Brain microvascular endothelial cell (primary cell): ENCODE measurements around the gene TOMM40L.

Experiments used
- DNase-seq: peaks from one replicate; pipeline ENCODE4 v3.0.0-alpha.2; 2020
- H3K27ac ChIP-seq: fragments of 250-450 bp; sonication (Bioruptor Pico); 2 replicates; pipeline ENCODE4 v1.5.1; 2020; ENCODE audit warnings: mild to moderate bottlenecking, moderate library complexity
- H3K27me3 ChIP-seq: fragments of 250-450 bp; sonication (Bioruptor Pico); replicated peaks from 2 replicates; pipeline ENCODE4 v1.5.1; 2020; ENCODE audit warnings: mild to moderate bottlenecking
- H3K36me3 ChIP-seq: fragments of 250-450 bp; sonication (Bioruptor Pico); replicated peaks from 2 replicates; pipeline ENCODE4 v1.5.1; 2020; ENCODE audit warnings: mild to moderate bottlenecking
- H3K4me3 ChIP-seq: 2 replicates; pipeline ENCODE4 v1.5.1; 2011; ENCODE audit warnings: low read depth, mild to moderate bottlenecking, control low read depth, low read length, moderate library complexity
- in situ Hi-C: cut with HindIII; loops from 2 replicates; pipeline ENCODE4 v1.10.0; 2017; ENCODE audit warnings: low sequenced_read_pairs, low pct_ligation_motif_present
- TF ChIP-seq, protein P1 (sequence below): IDR thresholded peaks from 2 replicates; pipeline ENCODE4 v1.5.1; 2011; ENCODE audit warnings: low read depth, mild to moderate bottlenecking, moderate library complexity, low read length, control low read depth, inconsistent platforms; ENCODE audit errors: missing control alignments

TOMM40L gene

DNA sequence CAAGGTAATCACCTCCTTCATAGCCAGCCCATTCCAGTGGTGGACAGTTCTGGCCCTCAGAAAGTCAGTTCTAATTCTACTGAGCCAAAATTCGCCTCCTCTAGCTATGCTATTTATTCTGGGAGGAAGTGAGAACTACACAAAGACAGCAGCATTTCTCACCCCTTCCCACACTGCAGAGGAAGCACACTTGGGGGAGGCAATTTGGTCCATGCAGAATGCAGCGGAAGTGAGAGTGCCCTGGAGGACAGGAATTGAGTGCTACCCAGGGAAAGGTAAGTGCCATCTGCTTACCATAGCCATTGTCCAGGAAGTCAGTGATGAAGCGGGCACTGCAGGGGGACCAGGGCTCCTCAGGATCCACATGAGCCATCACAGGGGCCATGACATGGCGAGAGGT is 30.7 kb upstream of the TOMM40L start:
- DNase-seq: no peak
- H3K27me3 ChIP-seq: no peaks in the 10 kb centered on the region
- H3K4me3 ChIP-seq: no peak overlapping the region
- H3K27ac ChIP-seq: no peak overlapping the region
- in situ Hi-C loops: no loop called here
- TF ChIP-seq, protein P1, sequence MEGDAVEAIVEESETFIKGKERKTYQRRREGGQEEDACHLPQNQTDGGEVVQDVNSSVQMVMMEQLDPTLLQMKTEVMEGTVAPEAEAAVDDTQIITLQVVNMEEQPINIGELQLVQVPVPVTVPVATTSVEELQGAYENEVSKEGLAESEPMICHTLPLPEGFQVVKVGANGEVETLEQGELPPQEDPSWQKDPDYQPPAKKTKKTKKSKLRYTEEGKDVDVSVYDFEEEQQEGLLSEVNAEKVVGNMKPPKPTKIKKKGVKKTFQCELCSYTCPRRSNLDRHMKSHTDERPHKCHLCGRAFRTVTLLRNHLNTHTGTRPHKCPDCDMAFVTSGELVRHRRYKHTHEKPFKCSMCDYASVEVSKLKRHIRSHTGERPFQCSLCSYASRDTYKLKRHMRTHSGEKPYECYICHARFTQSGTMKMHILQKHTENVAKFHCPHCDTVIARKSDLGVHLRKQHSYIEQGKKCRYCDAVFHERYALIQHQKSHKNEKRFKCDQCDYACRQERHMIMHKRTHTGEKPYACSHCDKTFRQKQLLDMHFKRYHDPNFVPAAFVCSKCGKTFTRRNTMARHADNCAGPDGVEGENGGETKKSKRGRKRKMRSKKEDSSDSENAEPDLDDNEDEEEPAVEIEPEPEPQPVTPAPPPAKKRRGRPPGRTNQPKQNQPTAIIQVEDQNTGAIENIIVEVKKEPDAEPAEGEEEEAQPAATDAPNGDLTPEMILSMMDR: no peak
- no peaks in the 10 kb centered on the region for H3K36me3 ChIP-seq

DNA sequence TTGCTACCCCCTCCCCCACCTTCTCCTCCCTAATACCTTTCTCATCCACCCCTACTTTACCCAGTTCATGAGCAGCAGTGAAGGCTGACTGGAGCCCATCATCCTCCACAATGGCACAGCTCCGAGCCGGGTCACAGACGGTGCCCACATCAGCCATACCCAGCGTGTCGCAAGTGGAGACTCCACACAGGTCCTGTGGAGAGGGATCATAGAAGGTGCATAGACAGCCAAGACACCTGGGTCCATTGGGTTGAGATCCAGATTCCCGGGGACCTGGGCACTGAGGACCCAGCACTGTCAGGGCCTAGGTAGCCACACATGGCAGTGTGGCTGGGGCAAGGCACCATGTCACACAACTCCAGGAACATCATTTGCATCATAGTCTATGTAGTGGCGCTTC is 29.7 kb upstream of the TOMM40L start:
- no peaks in the 10 kb centered on the region for H3K27me3 ChIP-seq
- in situ Hi-C loops: no loop called here
- no peak for DNase-seq
- peak overlapping the region; percentile 12 for H3K4me3 ChIP-seq
- no peak overlapping the region for H3K27ac ChIP-seq
- H3K36me3 ChIP-seq: no peaks in the 10 kb centered on the region
- TF ChIP-seq, protein P1: no peak

GRCh38 chr1:161196521-161197451 is 29.1 kb upstream of the TOMM40L start:
- Histone ChIP-seq H3K27ac (peak overlapping the region; percentile 69), H3K4me3 (peak overlapping the region; percentile 55), H3K36me3 (no peaks in the 10 kb centered on the region), H3K27me3 (no peaks in the 10 kb centered on the region)
- TF ChIP-seq, protein P1: no peak
- in situ Hi-C loops: no loop called here
- DNase-seq: peak; percentile 53

DNA sequence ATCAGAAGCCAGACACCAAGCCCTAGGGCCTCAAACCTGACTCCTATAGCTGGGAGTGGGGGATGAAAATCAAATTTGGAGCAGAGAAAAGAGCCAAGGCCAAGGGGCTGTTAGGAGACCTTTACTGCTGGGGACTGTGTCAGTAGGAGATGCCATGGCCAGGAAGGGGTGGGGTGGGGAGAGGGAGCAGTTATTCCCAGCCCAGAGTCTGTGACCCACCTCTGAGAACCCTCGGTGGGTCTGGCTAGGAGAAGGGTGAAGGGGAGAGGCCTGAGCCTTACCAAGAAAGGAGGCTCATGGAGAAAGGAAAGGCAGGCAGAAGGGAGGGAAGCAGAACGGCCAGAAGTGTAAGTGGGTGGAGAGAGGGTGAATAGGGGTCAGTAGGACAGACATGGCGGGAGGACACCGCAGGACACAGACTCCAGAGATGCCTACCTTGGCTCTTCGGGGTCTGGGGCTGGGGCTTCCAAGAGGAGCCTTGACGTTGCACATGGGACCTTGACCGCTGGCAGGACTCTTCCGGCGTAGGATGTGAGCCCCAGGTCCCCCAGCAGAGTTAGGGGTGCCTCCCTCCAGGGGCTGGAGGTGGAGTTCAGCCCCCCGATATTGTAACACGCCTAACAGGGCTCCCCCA is 28.2 kb upstream of the TOMM40L start:
- in situ Hi-C loops: no loop called here
- no peak for DNase-seq
- Histone ChIP-seq H3K36me3 (no peaks in the 10 kb centered on the region), H3K27ac (peak overlapping the region; percentile 69), H3K4me3 (peak overlapping the region; percentile 55), H3K27me3 (no peaks in the 10 kb centered on the region)
- TF ChIP-seq, protein P1: no peak

DNA sequence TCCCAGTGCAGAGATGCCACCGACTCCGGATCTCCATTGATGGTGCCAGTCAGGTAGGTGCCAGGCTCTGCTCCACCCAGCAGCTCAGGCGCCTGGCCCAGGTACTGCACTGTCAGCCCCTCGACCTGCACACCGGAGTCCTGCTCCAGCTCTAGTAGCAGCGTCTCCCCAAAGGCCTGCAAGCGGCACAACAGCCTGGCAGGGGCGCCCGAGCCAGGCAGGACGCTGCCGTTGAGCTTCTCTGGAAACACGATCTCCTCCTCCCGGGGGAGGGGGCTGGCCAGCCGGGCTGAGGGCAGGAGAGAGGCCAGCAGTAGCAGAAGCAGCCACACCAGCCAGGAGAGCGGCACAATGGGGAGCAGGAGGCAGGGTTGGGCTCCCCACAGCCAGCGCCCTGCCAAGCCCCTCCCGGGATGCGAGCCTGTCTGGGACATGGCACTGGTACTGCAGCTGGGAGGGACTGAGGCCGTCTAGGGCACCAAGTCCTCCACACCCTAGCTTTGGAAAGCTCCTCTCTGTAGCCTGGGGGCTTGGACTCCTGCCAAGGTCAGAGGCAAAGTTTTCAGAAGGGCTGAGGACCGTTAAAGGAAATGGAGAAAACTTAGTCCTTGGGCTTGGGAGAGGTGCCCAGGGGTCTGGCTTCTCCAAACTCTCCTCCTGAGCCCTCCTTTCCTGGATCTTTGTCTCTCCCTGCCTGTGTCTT is 27.5 kb upstream of the TOMM40L start:
- Histone ChIP-seq H3K27ac (no peak overlapping the region), H3K4me3 (peak overlapping the region; percentile 55), H3K27me3 (no peaks in the 10 kb centered on the region), H3K36me3 (peaks cover under 1% of the 10 kb centered on the region)
- DNase-seq: no peak
- in situ Hi-C loops: no loop called here
- TF ChIP-seq, protein P1: no peak
